ENCODE results near the gene GGCX.

GGCX gene

DNA sequence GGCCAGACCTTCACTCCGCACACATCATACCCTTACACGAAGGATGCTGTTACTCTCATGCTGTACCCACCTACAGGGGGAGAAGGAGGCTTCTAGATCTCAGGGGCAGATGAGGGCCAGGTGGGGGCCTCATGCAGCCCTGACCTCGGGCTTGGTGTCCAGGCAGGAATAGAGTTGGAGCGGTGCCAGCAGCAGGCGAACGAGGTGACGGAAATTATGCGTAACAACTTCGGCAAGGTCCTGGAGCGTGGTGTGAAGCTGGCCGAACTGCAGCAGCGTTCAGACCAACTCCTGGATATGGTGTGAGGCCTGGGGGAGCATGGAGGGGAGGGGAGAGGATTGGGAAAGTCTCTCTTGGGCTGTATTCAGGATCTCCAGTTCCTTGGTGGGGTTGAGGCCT lies 30.3 kb upstream of the GGCX start:
- no peak overlapping the region for H3K4me3 ChIP-seq (replicated peaks; ENCODE audit: low read depth, low read length)
- TF ChIP-seq, protein P1, sequence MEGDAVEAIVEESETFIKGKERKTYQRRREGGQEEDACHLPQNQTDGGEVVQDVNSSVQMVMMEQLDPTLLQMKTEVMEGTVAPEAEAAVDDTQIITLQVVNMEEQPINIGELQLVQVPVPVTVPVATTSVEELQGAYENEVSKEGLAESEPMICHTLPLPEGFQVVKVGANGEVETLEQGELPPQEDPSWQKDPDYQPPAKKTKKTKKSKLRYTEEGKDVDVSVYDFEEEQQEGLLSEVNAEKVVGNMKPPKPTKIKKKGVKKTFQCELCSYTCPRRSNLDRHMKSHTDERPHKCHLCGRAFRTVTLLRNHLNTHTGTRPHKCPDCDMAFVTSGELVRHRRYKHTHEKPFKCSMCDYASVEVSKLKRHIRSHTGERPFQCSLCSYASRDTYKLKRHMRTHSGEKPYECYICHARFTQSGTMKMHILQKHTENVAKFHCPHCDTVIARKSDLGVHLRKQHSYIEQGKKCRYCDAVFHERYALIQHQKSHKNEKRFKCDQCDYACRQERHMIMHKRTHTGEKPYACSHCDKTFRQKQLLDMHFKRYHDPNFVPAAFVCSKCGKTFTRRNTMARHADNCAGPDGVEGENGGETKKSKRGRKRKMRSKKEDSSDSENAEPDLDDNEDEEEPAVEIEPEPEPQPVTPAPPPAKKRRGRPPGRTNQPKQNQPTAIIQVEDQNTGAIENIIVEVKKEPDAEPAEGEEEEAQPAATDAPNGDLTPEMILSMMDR (IDR thresholded peaks at IDR 0.05; ENCODE audit: low read length, missing control alignments), result no peak
- DNase-seq (ENCODE audit: low read depth), result no peak

DNA sequence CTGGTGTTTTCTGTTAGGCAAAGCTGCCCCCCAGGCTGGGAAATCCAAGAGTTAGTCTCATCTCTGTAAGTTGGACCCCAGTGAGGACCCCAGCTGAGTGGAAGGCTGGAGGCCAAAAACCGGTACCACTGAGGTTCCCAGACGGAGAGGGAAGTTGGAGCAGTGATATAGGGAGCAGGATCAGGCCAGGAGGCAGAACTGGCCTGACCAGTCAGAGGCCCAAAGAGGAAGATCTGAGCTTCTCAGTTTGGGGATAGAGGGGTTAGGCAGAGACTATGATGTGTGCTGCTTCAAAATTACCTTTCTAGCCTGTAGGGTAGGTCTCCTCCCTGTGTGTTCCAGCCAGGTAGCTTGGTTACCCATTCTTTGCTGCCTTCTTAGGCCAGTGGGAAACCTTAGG lies 29.7 kb upstream of the GGCX start:
- TF ChIP-seq, protein P1 (IDR thresholded peaks at IDR 0.05; ENCODE audit: low read length, missing control alignments), result no peak
- DNase-seq (ENCODE audit: low read depth), result no peak
- H3K4me3 ChIP-seq (replicated peaks; ENCODE audit: low read depth, low read length), result peak overlapping the region; percentile 4

DNA sequence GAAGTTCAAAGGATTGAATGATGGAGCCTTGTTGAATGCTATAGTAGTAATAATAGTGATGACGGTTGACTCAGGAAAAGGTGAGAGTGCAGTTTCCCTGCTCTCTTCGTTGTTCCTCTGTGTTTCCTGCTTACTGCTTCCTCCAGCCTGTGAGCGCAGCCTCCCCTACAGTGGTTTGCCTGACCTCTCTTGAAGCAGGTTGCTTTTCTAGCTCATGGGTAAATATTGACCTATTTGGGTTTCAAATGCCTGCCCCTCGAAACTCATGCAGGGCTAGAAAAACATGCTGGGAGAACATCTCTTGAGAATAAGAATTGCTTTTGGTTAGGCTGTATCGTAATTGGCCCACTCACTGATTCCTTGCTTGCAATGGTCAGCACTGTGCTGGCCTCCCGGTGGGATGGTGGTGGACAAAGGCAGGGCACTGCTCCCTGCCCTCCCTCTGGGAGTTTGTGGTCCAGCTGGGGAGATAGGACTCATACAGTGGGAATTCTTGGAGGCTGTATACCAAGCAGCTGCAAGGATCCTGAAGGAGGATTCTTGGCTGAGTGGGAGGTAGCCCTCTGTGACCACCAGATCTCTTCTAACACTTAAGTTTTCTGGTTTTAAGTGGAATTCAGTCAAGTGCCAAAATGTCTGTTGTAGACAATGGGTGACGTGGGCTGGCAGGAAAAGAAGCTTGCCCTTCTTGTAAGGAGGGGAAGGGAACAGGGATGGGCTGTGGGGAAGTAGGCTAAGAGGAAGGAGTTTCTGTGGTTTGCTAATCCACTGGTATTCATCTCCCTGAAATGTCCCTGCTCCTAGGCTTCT lies 28.9 kb upstream of the GGCX start:
- H3K4me3 ChIP-seq (replicated peaks; ENCODE audit: low read depth, low read length), result no peak overlapping the region
- TF ChIP-seq, protein P1 (IDR thresholded peaks at IDR 0.05; ENCODE audit: low read length, missing control alignments), result no peak
- peak; percentile 99 for DNase-seq (ENCODE audit: low read depth)

DNA sequence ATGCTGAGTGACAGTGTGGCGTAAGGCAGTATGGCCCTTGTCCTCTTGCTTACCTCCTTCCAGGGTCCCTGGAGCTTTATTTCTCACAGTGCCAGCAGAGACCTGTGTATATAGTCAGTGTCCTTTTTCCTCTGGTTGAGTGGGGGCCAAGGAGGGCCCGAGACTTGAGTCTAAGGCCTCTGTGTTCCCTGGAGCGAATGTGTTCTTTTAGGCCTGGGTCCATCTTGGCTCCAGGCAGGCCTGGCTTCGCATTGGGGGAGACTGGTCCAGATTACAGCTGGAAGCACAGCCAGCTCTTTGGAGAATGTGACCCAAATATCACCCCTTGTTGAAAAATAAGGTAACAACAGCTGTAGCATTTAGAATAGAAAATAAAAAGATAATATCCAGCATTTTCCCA lies 27.9 kb upstream of the GGCX start:
- H3K4me3 ChIP-seq (replicated peaks; ENCODE audit: low read depth, low read length), result no peak overlapping the region
- TF ChIP-seq, protein P1 (IDR thresholded peaks at IDR 0.05; ENCODE audit: low read length, missing control alignments), result no peak
- no peak for DNase-seq (ENCODE audit: low read depth)

DNA sequence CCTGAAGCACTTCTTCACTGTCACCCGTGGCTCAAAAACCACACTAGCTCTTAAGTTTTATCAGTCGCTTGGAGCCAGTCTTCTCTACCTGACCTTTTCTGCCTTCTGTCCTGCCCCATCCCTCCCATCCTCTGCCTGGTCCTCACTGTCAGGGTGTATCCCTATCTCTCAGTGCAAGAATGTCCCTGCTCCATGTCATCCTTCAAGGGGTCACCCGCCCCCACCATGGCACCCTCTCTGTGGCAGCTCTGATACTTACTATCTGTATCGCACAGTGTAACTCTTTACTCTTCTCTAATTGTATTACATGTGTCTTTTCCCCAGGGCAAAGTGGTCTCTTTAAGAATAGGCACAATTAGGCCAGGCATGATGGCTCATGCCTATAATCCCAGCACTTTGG lies 27.4 kb upstream of the GGCX start:
- TF ChIP-seq, protein P1 (IDR thresholded peaks at IDR 0.05; ENCODE audit: low read length, missing control alignments), result no peak
- DNase-seq (ENCODE audit: low read depth), result no peak
- H3K4me3 ChIP-seq (replicated peaks; ENCODE audit: low read depth, low read length), result no peak overlapping the region

DNA sequence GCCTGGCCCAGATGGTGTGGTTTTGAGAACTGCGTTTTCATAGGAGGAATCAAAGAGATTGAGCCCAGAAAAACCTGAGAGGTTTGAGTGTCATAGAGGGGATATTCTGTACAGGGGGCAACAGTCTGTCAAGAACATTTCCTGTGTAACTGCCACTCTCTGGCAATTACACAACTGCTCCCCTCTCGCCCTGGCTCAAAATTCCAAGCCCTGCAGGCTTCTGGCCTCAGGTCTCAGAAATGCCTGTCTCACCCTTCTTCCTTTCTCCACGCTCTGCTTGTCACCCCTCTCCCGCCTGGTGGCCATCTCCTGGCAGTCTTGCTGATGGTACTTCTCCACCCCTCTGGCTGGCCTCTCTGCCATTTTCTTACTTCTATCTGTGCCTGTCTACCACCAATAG lies 26.9 kb upstream of the GGCX start:
- H3K4me3 ChIP-seq (replicated peaks; ENCODE audit: low read depth, low read length), result no peak overlapping the region
- TF ChIP-seq, protein P1 (IDR thresholded peaks at IDR 0.05; ENCODE audit: low read length, missing control alignments), result no peak
- no peak for DNase-seq (ENCODE audit: low read depth)

DNA sequence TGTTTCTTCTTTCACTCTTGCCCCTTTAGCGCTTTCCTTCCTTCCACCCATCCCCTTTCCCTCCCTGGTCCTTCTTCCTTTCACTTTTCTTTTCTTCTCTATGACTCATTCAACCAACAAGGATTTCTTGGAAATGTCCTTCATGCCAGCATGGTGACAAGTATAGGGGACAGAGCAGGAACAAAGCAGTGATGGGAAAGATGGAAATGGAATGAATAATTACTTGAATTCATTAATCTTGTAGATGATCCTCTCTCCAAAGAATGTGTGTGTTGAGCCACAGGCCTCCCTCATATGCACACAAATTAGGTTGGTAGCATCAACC lies 24.4 kb upstream of the GGCX start:
- peak; percentile 36 for DNase-seq (ENCODE audit: low read depth)
- no peak overlapping the region for H3K4me3 ChIP-seq (replicated peaks; ENCODE audit: low read depth, low read length)
- TF ChIP-seq, protein P1 (IDR thresholded peaks at IDR 0.05; ENCODE audit: low read length, missing control alignments), result no peak

Data from fibroblast of pulmonary artery (primary cell).